Measurements from ENCODE around the gene DKKL1. TPM values are rescaled to one million over a fixed set of nuclear protein-coding genes. Genes with fewer than 3 reads are reported as not detected.
A peak's percentile ranks its signal among the peaks of the same experiment; 100 is the strongest.

Gene DKKL1
- total RNA-seq, 1 experiment from 2014 or later = 2.4 TPM

DNA sequence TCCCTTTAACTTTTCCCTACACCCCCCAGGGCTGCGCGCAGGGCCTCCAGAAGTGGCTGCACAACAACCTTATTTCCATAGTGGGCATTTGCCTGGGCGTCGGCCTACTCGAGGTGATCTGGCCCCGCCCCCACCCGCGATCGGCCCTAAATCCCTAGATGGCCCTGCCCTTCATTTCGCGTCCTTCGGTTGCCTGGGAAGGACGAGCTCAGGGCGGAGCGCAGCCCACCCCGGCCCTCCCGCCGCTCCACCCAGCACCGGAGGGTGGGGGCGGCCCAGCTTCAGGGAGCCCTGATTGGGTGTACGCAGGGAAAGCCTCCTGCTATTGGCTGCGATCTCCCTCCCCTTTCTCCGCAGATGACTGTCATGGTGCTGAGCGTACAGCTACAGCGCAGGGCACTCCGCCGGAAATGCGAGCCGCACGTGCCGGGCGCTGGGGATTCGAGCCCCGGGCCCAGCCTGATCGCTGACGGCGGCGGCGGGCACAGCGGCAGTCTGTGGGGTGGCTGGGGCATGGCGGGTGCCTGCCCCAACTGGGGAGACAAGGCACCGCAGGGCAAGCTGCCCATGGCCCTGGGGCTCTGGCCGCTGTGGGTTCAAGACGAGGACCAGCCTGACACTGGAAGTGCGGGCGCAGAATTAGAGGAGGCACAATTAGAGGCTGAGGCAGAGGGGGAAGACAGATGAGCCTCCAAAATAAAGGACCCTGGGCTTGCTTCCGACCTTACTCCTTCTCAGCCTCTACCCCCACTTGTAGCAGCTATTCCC is 24.2 kb upstream of the DKKL1 start (continued):
- TF ChIP-seq NR1H2 (CRISPR knock-in tag; IDR thresholded peaks at IDR 0.05) (peak; percentile 43; the same call in 1 of the 2 replicates), JAZF1 (CRISPR knock-in tag; IDR thresholded peaks at IDR 0.05) (no peak), MAX (CRISPR knock-in tag; IDR thresholded peaks at IDR 0.05) (peak; percentile 100), TEAD4 (CRISPR knock-in tag; IDR thresholded peaks at IDR 0.05) (peak; percentile 77)
- TF ChIP-seq, protein P1, sequence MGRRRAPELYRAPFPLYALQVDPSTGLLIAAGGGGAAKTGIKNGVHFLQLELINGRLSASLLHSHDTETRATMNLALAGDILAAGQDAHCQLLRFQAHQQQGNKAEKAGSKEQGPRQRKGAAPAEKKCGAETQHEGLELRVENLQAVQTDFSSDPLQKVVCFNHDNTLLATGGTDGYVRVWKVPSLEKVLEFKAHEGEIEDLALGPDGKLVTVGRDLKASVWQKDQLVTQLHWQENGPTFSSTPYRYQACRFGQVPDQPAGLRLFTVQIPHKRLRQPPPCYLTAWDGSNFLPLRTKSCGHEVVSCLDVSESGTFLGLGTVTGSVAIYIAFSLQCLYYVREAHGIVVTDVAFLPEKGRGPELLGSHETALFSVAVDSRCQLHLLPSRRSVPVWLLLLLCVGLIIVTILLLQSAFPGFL (CRISPR knock-in tag; IDR thresholded peaks at IDR 0.05; ENCODE audit: borderline replicate concordance) = no peak; the same call in 1 of the 2 replicates

DNA sequence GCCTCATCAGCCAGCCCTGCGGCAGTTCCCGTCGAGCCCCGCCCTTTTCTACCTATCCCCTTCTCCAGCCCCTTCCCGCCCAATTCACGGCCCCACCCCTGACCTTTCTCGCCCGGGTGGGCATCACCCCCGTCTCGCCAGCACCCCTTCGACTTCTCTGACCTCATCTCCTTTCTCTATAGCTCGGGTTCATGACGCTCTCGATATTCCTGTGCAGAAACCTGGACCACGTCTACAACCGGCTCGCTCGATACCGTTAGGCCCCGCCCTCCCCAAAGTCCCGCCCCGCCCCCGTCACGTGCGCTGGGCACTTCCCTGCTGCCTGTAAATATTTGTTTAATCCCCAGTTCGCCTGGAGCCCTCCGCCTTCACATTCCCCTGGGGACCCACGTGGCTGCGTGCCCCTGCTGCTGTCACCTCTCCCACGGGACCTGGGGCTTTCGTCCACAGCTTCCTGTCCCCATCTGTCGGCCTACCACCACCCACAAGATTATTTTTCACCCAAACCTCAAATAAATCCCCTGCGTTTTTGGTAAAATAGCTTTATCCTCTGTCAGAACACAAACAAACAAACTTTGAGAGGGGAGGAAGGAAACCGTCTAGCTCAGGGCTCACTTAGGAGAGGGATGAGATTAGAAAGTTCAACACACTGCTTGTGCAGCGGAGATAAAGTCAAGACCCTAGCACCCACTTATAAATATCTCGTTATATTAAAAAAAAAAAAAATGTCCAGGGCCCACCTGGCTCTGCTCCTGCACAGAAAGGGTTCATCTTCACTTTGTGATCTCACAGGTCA is 23.4 kb upstream of the DKKL1 start:
- TF ChIP-seq USF2 (CRISPR knock-in tag; IDR thresholded peaks at IDR 0.05) = peak; percentile 73
- no peak for TF ChIP-seq MYBL2 (CRISPR knock-in tag; IDR thresholded peaks at IDR 0.05)
- Mint-ChIP-seq H3K36me3 (peaks cover 49% of the 10 kb centered on the region), H3K4me3 (peak overlapping the region; percentile 32; the same call in 1 of the 2 replicates), H3K4me1 (peaks cover 23% of the 10 kb centered on the region), H3K27me3 (ENCODE audit: low read depth) (peaks cover 35% of the 10 kb centered on the region), H3K9me3 (no peaks in the 10 kb centered on the region), H3K27ac (peak overlapping the region; percentile 67; the same call in 1 of the 2 replicates)
- CTCF ChIA-PET = interaction anchor here (1.0 to 3.5 kb wide), 15 partner anchors 10 to 347 kb away, joined by 3 to 20 read pairs (median 4); partner anchors contain the start of genes DKKL1, LIN7B, RUVBL2 and TEAD2
- DNase-seq (ENCODE audit: low spot score) (peak; percentile 60), ATAC-seq (no peak)
- POLR2A ChIA-PET = interaction anchor here (0.6 to 1.7 kb wide), 2 partner anchors 22 to 589 kb away, joined by 3 to 12 read pairs; partner anchors contain the start of gene TEAD2

GRCh38 chr19:49340865-49341718 is 22.6 kb upstream of the DKKL1 start:
- H3K36me3 Mint-ChIP-seq = peaks cover 55% of the 10 kb centered on the region
- H3K4me3 Mint-ChIP-seq = no peak overlapping the region
- CTCF ChIA-PET = interaction anchor here (1.0 to 3.5 kb wide), 5 partner anchors 13 to 227 kb away, joined by 3 to 20 read pairs (median 11); partner anchors contain the start of gene LIN7B
- TF ChIP-seq ETV6 (CRISPR knock-in tag; IDR thresholded peaks at IDR 0.05) (no peak), ZNF121 (CRISPR knock-in tag; IDR thresholded peaks at IDR 0.05) (no peak), FOXP4 (CRISPR knock-in tag; IDR thresholded peaks at IDR 0.05) (no peak), ERG (CRISPR knock-in tag; IDR thresholded peaks at IDR 0.05) (no peak), NFE2L1 (CRISPR knock-in tag; IDR thresholded peaks at IDR 0.05) (no peak), MXD4 (CRISPR knock-in tag; IDR thresholded peaks at IDR 0.05; ENCODE audit: borderline replicate concordance) (no peak), GABPB1 (CRISPR knock-in tag; IDR thresholded peaks at IDR 0.05) (no peak), NR1H2 (CRISPR knock-in tag; IDR thresholded peaks at IDR 0.05) (no peak), ZBTB43 (CRISPR knock-in tag; IDR thresholded peaks at IDR 0.05) (no peak), ZNF423 (CRISPR knock-in tag; IDR thresholded peaks at IDR 0.05) (no peak)
- TF ChIP-seq, protein P2, sequence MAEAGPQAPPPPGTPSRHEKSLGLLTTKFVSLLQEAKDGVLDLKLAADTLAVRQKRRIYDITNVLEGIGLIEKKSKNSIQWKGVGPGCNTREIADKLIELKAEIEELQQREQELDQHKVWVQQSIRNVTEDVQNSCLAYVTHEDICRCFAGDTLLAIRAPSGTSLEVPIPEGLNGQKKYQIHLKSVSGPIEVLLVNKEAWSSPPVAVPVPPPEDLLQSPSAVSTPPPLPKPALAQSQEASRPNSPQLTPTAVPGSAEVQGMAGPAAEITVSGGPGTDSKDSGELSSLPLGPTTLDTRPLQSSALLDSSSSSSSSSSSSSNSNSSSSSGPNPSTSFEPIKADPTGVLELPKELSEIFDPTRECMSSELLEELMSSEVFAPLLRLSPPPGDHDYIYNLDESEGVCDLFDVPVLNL (CRISPR knock-in tag; IDR thresholded peaks at IDR 0.05; ENCODE audit: borderline replicate concordance, low read depth) = no peak
- TF ChIP-seq, protein P3, sequence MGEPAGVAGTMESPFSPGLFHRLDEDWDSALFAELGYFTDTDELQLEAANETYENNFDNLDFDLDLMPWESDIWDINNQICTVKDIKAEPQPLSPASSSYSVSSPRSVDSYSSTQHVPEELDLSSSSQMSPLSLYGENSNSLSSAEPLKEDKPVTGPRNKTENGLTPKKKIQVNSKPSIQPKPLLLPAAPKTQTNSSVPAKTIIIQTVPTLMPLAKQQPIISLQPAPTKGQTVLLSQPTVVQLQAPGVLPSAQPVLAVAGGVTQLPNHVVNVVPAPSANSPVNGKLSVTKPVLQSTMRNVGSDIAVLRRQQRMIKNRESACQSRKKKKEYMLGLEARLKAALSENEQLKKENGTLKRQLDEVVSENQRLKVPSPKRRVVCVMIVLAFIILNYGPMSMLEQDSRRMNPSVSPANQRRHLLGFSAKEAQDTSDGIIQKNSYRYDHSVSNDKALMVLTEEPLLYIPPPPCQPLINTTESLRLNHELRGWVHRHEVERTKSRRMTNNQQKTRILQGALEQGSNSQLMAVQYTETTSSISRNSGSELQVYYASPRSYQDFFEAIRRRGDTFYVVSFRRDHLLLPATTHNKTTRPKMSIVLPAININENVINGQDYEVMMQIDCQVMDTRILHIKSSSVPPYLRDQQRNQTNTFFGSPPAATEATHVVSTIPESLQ (CRISPR knock-in tag; IDR thresholded peaks at IDR 0.05) = no peak

More at GRCh38 chr19:49340865-49341718, 22.6 kb upstream of the DKKL1 start:
- H3K9me3 Mint-ChIP-seq = no peaks in the 10 kb centered on the region
- no peak for ATAC-seq
- peaks cover 27% of the 10 kb centered on the region for H3K27me3 Mint-ChIP-seq (ENCODE audit: low read depth)
- DNase-seq (ENCODE audit: low spot score) = no peak
- H3K27ac Mint-ChIP-seq = no peak overlapping the region
- POLR2A ChIA-PET = no interaction called here
- peaks cover 20% of the 10 kb centered on the region for H3K4me1 Mint-ChIP-seq
